Endothelial cell (in vitro differentiated cells): ENCODE results near the gene AKAP17A. TPM values are rescaled to one million over a fixed set of nuclear protein-coding genes. Genes with fewer than 3 reads are reported as not detected.
"Not testable (repeated sequence)": the region's sequence is repeated elsewhere in the genome, so short reads cannot be mapped to it uniquely, and the experiment has no call there.

Experiments
- DNase-seq: peaks from one replicate; pipeline ENCODE4 v3.0.0; 2021; ENCODE audit warnings: low spot score
- H3K27ac Mint-ChIP-seq: one replicate; pipeline ENCODE4 v1.8.0; 2021; ENCODE audit warnings: mixed read lengths, inconsistent platforms; ENCODE audit not compliant: unreplicated experiment
- H3K27me3 Mint-ChIP-seq: one replicate; pipeline ENCODE4 v1.8.0; 2021; ENCODE audit warnings: mild to moderate bottlenecking, moderate library complexity, mixed read lengths, inconsistent platforms; ENCODE audit not compliant: unreplicated experiment
- H3K36me3 Mint-ChIP-seq: one replicate; pipeline ENCODE4 v1.8.0; 2021; ENCODE audit warnings: mild to moderate bottlenecking, low read depth, mixed read lengths, inconsistent platforms; ENCODE audit not compliant: unreplicated experiment
- H3K4me1 Mint-ChIP-seq: one replicate; pipeline ENCODE4 v1.8.0; 2021; ENCODE audit warnings: mild to moderate bottlenecking, mixed read lengths, inconsistent platforms; ENCODE audit not compliant: unreplicated experiment
- H3K4me3 Mint-ChIP-seq: one replicate; pipeline ENCODE4 v1.8.0; 2021; ENCODE audit warnings: mild to moderate bottlenecking, mixed read lengths, inconsistent platforms; ENCODE audit not compliant: unreplicated experiment
- H3K9me3 Mint-ChIP-seq: one replicate; pipeline ENCODE4 v1.8.0; 2021; ENCODE audit warnings: mixed read lengths, inconsistent platforms; ENCODE audit not compliant: unreplicated experiment
- total RNA-seq: library from RNA; stranded (reverse); fragmentation: NEBNext Ultra II Directional; extraction: Animal tissue kit (Norgen Biotek cat#: 25700); gene quantifications from one replicate; pipeline ENCODE4 v1.2.1, GENCODE V29; 2021; ENCODE audit not compliant: unreplicated experiment
- TF ChIP-seq, protein P1 (sequence below): fragments of 200-600 bp; sonication (generic); IDR thresholded peaks from one replicate; pipeline ENCODE4 v1.5.0; 2021; ENCODE audit warnings: antibody characterized with exemption; ENCODE audit not compliant: unreplicated experiment

The AKAP17A gene
- total RNA-seq, 1 donor from 2014 or later = 25.9 TPM

DNA sequence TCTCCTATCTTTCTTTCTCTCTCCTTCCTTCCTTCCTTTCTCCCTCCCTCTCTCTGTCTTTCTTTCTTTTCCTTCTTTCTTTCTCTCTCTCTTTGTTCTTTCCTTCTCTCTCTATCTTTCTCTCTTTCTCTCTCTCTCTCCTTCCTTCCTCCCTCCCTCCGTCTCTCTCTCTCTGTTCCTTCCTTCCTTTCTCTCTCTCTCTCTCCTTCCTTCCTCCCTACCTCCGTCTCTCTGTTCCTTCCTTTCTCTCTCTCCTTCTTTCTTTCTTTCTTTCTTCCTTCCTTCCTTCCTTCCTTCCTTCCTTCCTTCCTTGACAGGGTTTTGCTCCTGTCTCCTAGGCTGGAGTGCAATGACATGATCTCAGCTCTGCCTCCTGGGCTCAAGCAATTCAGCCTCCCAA is 30.2 kb upstream of the AKAP17A start:
- TF ChIP-seq, protein P1, sequence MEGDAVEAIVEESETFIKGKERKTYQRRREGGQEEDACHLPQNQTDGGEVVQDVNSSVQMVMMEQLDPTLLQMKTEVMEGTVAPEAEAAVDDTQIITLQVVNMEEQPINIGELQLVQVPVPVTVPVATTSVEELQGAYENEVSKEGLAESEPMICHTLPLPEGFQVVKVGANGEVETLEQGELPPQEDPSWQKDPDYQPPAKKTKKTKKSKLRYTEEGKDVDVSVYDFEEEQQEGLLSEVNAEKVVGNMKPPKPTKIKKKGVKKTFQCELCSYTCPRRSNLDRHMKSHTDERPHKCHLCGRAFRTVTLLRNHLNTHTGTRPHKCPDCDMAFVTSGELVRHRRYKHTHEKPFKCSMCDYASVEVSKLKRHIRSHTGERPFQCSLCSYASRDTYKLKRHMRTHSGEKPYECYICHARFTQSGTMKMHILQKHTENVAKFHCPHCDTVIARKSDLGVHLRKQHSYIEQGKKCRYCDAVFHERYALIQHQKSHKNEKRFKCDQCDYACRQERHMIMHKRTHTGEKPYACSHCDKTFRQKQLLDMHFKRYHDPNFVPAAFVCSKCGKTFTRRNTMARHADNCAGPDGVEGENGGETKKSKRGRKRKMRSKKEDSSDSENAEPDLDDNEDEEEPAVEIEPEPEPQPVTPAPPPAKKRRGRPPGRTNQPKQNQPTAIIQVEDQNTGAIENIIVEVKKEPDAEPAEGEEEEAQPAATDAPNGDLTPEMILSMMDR = no peak
- Mint-ChIP-seq H3K9me3 (peaks cover 12% of the 10 kb centered on the region), H3K4me3 (no peak overlapping the region), H3K27ac (no peak overlapping the region), H3K4me1 (no peaks in the 10 kb centered on the region), H3K36me3 (peaks cover 5% of the 10 kb centered on the region), H3K27me3 (peaks cover 1% of the 10 kb centered on the region)
- no peak for DNase-seq

DNA sequence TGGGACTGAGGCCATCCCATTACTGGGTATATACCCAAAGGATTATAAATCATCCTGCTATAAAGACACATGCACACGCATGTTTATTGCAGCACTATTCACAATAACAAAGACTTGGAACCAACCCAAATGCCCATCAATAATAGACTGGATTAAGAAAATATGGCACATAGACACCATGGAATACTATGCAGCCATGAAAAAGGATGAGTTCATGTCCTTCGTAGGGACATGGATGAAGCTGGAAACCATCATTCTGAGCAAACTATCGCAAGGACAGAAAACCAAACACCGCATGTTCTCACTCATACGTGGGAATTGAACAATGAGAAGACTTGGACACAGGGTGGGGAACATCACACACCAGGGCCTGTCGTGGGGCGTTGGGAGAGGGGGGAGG is 27.3 kb upstream of the AKAP17A start:
- H3K4me3 Mint-ChIP-seq, H3K36me3 Mint-ChIP-seq, DNase-seq, H3K4me1 Mint-ChIP-seq, H3K9me3 Mint-ChIP-seq, H3K27me3 Mint-ChIP-seq: not testable (repeated sequence)
- H3K27ac Mint-ChIP-seq = peak overlapping the region; percentile 79

DNA sequence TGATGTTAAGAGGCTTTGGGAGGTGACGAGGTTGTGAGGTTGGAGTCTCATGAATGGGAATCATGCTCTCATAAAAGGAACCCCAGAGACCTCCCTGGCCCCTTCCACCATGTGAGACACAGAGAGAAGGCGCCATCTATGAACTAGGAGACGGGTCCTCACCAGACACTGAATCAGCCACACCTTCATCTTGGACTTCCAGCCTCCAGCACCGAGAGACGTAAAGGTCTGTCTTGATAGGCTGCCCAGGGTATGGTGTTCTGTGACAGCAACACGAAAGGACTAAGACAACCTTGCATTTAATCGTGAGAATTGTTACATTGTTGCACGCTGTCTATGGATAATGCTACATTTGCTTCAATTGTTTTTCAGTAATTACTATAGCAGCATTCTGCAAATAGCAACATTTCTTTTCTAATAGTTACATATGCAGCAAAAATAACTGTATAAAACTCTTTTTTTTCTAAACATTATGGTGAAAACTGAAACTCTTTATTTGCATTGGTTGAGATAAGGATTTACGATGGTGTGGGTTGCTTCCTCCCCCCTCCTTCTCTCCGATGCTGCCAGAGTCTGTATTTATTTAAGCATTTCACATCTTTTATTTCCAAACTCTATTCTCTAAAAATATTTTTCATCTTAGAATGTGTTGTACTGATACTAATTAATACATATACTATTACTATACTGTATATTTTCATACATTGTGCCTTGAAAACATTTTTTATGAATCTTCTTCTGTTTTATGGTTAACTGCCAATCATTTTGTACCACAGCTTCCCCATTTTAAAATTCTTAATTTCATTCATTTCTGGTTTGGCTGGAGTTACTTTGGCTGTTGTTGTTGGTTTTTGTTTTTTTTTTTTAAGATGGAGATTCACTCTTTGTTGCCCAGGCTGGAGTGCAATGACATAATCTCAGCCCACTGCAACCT is 26.4 kb upstream of the AKAP17A start:
- Mint-ChIP-seq H3K27ac (no peak overlapping the region), H3K9me3 (peaks cover 5% of the 10 kb centered on the region), H3K27me3 (peaks cover 1% of the 10 kb centered on the region), H3K36me3 (peaks cover 3% of the 10 kb centered on the region), H3K4me1 (no peaks in the 10 kb centered on the region), H3K4me3 (no peak overlapping the region)
- no peak for DNase-seq
- TF ChIP-seq, protein P1 = no peak

DNA sequence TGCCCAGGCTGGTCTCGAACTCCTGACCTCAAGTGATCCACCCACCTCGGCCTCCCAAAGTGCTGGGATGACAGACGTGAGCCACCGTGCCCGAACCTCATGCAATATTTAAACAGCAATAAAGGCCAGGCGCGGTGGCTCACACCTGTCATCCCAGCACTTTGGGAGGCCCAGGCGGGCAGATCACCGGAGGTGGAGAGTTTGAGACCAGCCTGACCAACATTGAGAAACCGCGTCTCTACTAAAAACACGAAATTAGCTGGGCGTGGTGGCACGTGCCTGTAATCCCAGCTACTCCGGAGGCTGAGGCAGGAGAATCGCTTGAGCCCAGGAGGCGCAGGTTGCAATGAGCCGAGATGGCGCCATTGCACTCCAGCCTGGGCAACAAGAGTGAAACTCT is 17.2 kb upstream of the AKAP17A start:
- DNase-seq, H3K36me3 Mint-ChIP-seq, H3K27me3 Mint-ChIP-seq, H3K9me3 Mint-ChIP-seq, H3K4me3 Mint-ChIP-seq, H3K27ac Mint-ChIP-seq, H3K4me1 Mint-ChIP-seq: not testable (repeated sequence)

DNA sequence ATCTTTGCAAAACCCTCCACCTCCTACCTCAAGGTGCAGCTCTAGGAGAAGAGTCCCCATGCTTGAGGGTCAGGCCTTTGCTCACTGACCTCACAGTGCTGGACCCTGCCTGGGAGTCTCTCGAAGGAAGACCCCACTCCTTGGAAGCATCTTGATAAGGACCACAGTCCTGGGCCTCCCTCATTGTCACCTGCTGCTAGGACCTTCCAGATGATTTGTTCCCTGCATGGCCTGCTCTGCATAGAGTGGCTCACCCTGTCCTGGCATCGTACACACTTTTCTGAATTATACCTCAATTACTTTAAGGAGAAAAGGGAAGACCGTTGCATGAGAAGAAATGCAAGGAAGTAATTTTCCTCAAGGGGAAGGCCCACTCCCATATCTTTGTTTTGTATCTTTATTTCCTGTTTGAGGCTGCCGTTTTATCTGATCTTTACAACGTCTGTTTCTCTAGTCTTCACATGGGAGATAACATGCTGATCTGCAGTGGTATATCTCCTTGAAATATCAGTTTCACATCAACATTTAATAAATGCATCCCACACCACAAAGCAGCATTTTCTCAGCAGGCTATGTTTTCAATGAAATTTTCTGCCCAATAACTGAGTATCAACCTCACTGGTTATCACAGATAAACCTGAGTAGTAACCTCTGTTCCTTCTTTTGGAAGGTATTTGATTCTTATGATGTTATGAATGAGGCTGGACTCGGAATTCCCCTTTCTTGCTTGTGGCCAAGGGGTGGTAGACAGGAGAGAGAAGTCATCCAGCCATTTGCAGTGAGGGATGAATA is 15.0 kb upstream of the AKAP17A start:
- no peak for DNase-seq
- peaks cover 3% of the 10 kb centered on the region for H3K9me3 Mint-ChIP-seq
- no peak overlapping the region for H3K27ac Mint-ChIP-seq
- TF ChIP-seq, protein P1 = no peak
- H3K4me1 Mint-ChIP-seq = no peaks in the 10 kb centered on the region
- no peak overlapping the region for H3K4me3 Mint-ChIP-seq
- H3K27me3 Mint-ChIP-seq = no peaks in the 10 kb centered on the region
- H3K36me3 Mint-ChIP-seq = no peaks in the 10 kb centered on the region
